Measurements from ENCODE around the gene HOOK2. TPM values are rescaled to one million over a fixed set of nuclear protein-coding genes. Genes with fewer than 3 reads are reported as not detected.
A peak's percentile ranks its signal among the peaks of the same experiment; 100 is the strongest.

The HOOK2 gene
- total RNA-seq, 1 experiment from 2014 or later = 70.0 TPM

DNA sequence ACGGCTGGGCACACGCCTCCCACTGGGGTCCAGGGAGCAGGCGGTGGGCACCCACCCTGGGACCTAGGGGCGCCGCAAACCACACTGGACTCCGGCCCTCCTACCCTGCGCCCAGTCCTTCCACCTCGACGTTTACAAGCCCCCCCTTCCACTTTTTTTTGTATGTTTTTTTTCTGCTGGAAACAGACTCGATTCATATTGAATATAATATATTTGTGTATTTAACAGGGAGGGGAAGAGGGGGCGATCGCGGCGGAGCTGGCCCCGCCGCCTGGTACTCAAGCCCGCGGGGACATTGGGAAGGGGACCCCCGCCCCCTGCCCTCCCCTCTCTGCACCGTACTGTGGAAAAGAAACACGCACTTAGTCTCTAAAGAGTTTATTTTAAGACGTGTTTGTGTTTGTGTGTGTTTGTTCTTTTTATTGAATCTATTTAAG is 17.5 kb upstream of the HOOK2 start:
- no peak for TF ChIP-seq NFATC4 (CRISPR knock-in tag; IDR thresholded peaks at IDR 0.05)
- no peak for TF ChIP-seq SMAD3 (CRISPR knock-in tag; IDR thresholded peaks at IDR 0.05; ENCODE audit: borderline replicate concordance)
- TF ChIP-seq, protein P1, sequence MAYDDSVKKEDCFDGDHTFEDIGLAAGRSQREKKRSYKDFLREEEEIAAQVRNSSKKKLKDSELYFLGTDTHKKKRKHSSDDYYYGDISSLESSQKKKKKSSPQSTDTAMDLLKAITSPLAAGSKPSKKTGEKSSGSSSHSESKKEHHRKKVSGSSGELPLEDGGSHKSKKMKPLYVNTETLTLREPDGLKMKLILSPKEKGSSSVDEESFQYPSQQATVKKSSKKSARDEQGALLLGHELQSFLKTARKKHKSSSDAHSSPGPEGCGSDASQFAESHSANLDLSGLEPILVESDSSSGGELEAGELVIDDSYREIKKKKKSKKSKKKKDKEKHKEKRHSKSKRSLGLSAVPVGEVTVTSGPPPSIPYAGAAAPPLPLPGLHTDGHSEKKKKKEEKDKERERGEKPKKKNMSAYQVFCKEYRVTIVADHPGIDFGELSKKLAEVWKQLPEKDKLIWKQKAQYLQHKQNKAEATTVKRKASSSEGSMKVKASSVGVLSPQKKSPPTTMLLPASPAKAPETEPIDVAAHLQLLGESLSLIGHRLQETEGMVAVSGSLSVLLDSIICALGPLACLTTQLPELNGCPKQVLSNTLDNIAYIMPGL (CRISPR knock-in tag; IDR thresholded peaks at IDR 0.05) = 0 out of 2 replicates have a peak, but pooled peaks have one; percentile 5
- no peak for TF ChIP-seq ZNF232 (CRISPR knock-in tag; IDR thresholded peaks at IDR 0.05)
- Mint-ChIP-seq H3K27me3 (ENCODE audit: low read depth) (peaks cover 32% of the 10 kb centered on the region), H3K36me3 (peaks cover 5% of the 10 kb centered on the region), H3K4me1 (peaks cover 39% of the 10 kb centered on the region), H3K4me3 (peak overlapping the region; percentile 84), H3K9me3 (no peaks in the 10 kb centered on the region), H3K27ac (no peak overlapping the region)
- ATAC-seq (no peak), DNase-seq (ENCODE audit: low spot score) (no peak)
- ChIA-PET CTCF (interaction anchor here (0.6 to 14.0 kb wide), 17 partner anchors 8 to 173 kb away, joined by 3 to 341 read pairs (median 5); partner anchors contain the start of genes HOOK2, PRDX2, RNASEH2A and THSD8), POLR2A (interaction anchor here (0.6 to 3.1 kb wide), 15 partner anchors 9 to 112 kb away, joined by 3 to 29 read pairs (median 4); partner anchors contain the start of genes HOOK2, PRDX2, RNASEH2A and THSD8)

DNA sequence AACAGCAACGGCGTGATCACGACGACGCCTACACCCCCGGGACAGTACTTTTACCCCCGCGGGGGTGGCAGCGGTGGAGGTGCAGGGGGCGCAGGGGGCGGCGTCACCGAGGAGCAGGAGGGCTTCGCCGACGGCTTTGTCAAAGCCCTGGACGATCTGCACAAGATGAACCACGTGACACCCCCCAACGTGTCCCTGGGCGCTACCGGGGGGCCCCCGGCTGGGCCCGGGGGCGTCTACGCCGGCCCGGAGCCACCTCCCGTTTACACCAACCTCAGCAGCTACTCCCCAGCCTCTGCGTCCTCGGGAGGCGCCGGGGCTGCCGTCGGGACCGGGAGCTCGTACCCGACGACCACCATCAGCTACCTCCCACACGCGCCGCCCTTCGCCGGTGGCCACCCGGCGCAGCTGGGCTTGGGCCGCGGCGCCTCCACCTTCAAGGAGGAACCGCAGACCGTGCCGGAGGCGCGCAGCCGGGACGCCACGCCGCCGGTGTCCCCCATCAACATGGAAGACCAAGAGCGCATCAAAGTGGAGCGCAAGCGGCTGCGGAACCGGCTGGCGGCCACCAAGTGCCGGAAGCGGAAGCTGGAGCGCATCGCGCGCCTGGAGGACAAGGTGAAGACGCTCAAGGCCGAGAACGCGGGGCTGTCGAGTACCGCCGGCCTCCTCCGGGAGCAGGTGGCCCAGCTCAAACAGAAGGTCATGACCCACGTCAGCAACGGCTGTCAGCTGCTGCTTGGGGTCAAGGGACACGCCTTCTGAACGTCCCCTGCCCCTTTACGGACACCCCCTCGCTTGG is 16.9 kb upstream of the HOOK2 start:
- CTCF ChIA-PET = interaction anchor here (0.6 to 14.0 kb wide), 19 partner anchors 9 to 1328 kb away, joined by 3 to 341 read pairs (median 4); partner anchors contain the start of genes HOOK2, PRDX2 and THSD8
- no peaks in the 10 kb centered on the region for H3K9me3 Mint-ChIP-seq
- ATAC-seq = no peak
- H3K4me3 Mint-ChIP-seq = peak overlapping the region; percentile 84
- H3K36me3 Mint-ChIP-seq = peaks cover 4% of the 10 kb centered on the region; the same call in 1 of the 2 replicates
- H3K27me3 Mint-ChIP-seq (ENCODE audit: low read depth) = peaks cover 32% of the 10 kb centered on the region
- H3K27ac Mint-ChIP-seq = no peak overlapping the region
- peaks cover 39% of the 10 kb centered on the region for H3K4me1 Mint-ChIP-seq
- peak; percentile 80 for DNase-seq (ENCODE audit: low spot score)
- POLR2A ChIA-PET = interaction anchor here (0.6 to 3.1 kb wide), 16 partner anchors 9 to 173 kb away, joined by 3 to 29 read pairs (median 3); partner anchors contain the start of genes DNASE2, HOOK2, PRDX2 and RNASEH2A
- TF ChIP-seq MXD4 (CRISPR knock-in tag; IDR thresholded peaks at IDR 0.05; ENCODE audit: borderline replicate concordance) (no peak), ZNF138 (CRISPR knock-in tag; conservative IDR thresholded peaks at IDR 0.05) (no peak), ZBTB21 (CRISPR knock-in tag; IDR thresholded peaks at IDR 0.05; ENCODE audit: borderline replicate concordance) (no peak), FOXK1 (CRISPR knock-in tag; IDR thresholded peaks at IDR 0.05) (no peak; the same call in 1 of the 2 replicates), CREB1 (CRISPR knock-in tag; IDR thresholded peaks at IDR 0.05) (peak; percentile 74; the same call in 1 of the 2 replicates), SP1 (CRISPR knock-in tag; conservative IDR thresholded peaks at IDR 0.05) (no peak), ESRRA (CRISPR knock-in tag; IDR thresholded peaks at IDR 0.05; ENCODE audit: borderline replicate concordance) (peak; percentile 86), GABPB1 (CRISPR knock-in tag; IDR thresholded peaks at IDR 0.05) (0 out of 2 replicates have a peak, but pooled peaks have one; percentile 28), JUN (CRISPR knock-in tag; IDR thresholded peaks at IDR 0.05) (0 out of 2 replicates have a peak, but pooled peaks have one; percentile 23), ZNF232 (CRISPR knock-in tag; IDR thresholded peaks at IDR 0.05) (0 out of 2 replicates have a peak, but pooled peaks have one; percentile 35), NR2C2 (CRISPR knock-in tag; IDR thresholded peaks at IDR 0.05) (no peak), ZNF671 (CRISPR knock-in tag; IDR thresholded peaks at IDR 0.05) (no peak), SMAD3 (CRISPR knock-in tag; IDR thresholded peaks at IDR 0.05; ENCODE audit: borderline replicate concordance) (peak; percentile 67; the same call in 1 of the 2 replicates), NR3C1 (CRISPR knock-in tag; conservative IDR thresholded peaks at IDR 0.05; ENCODE audit: low read depth) (no peak)
- TF ChIP-seq, protein P2, sequence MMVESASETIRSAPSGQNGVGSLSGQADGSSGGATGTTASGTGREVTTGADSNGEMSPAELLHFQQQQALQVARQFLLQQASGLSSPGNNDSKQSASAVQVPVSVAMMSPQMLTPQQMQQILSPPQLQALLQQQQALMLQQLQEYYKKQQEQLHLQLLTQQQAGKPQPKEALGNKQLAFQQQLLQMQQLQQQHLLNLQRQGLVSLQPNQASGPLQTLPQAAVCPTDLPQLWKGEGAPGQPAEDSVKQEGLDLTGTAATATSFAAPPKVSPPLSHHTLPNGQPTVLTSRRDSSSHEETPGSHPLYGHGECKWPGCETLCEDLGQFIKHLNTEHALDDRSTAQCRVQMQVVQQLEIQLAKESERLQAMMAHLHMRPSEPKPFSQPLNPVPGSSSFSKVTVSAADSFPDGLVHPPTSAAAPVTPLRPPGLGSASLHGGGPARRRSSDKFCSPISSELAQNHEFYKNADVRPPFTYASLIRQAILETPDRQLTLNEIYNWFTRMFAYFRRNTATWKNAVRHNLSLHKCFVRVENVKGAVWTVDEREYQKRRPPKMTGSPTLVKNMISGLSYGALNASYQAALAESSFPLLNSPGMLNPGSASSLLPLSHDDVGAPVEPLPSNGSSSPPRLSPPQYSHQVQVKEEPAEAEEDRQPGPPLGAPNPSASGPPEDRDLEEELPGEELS (CRISPR knock-in tag; IDR thresholded peaks at IDR 0.05) = 0 out of 2 replicates have a peak, but pooled peaks have one; percentile 66
- TF ChIP-seq, protein P3, sequence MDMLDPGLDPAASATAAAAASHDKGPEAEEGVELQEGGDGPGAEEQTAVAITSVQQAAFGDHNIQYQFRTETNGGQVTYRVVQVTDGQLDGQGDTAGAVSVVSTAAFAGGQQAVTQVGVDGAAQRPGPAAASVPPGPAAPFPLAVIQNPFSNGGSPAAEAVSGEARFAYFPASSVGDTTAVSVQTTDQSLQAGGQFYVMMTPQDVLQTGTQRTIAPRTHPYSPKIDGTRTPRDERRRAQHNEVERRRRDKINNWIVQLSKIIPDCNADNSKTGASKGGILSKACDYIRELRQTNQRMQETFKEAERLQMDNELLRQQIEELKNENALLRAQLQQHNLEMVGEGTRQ (CRISPR knock-in tag; IDR thresholded peaks at IDR 0.05) = peak; percentile 79
- TF ChIP-seq, protein P4, sequence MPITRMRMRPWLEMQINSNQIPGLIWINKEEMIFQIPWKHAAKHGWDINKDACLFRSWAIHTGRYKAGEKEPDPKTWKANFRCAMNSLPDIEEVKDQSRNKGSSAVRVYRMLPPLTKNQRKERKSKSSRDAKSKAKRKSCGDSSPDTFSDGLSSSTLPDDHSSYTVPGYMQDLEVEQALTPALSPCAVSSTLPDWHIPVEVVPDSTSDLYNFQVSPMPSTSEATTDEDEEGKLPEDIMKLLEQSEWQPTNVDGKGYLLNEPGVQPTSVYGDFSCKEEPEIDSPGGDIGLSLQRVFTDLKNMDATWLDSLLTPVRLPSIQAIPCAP (CRISPR knock-in tag; IDR thresholded peaks at IDR 0.05) = no peak
- TF ChIP-seq, protein P5, sequence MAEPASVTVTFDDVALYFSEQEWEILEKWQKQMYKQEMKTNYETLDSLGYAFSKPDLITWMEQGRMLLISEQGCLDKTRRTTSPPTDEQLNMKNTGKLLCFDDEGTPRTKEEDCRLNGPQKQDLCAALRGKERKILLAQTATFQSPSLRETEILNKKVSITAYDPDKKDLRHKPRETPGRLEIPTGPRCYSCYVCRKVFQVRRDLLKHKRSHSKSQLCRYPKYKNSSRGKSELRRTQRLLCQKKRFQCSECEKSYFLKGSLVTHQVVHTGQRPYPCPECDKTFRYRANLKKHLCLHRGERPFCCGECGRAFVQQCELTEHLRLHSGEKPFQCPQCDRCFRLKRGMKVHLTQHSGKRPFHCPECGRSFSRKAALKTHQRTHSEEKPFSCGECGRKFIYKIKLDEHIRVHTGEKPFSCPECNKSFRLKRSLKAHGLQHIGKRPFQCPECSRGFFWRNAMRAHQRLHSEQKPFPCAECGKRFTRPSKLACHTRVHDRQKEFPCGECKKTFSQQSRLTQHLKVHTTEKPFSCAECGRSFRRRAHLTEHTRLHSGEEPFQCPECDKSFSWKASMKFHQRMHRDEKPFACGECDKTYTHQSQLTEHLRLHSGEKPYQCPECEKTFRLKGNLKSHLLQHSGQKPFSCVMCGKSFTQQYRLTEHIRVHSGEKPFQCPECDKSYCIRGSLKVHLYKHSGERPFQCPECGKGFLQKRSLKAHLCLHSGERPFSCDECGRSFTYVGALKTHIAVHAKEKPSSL (CRISPR knock-in tag; conservative IDR thresholded peaks at IDR 0.05) = no peak
- TF ChIP-seq, protein P6, sequence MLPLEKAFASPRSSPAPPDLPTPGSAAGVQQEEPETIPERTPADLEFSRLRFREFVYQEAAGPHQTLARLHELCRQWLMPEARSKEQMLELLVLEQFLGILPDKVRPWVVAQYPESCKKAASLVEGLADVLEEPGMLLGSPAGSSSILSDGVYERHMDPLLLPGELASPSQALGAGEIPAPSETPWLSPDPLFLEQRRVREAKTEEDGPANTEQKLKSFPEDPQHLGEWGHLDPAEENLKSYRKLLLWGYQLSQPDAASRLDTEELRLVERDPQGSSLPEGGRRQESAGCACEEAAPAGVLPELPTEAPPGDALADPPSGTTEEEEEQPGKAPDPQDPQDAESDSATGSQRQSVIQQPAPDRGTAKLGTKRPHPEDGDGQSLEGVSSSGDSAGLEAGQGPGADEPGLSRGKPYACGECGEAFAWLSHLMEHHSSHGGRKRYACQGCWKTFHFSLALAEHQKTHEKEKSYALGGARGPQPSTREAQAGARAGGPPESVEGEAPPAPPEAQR (CRISPR knock-in tag; IDR thresholded peaks at IDR 0.05) = no peak
- TF ChIP-seq, protein P7, sequence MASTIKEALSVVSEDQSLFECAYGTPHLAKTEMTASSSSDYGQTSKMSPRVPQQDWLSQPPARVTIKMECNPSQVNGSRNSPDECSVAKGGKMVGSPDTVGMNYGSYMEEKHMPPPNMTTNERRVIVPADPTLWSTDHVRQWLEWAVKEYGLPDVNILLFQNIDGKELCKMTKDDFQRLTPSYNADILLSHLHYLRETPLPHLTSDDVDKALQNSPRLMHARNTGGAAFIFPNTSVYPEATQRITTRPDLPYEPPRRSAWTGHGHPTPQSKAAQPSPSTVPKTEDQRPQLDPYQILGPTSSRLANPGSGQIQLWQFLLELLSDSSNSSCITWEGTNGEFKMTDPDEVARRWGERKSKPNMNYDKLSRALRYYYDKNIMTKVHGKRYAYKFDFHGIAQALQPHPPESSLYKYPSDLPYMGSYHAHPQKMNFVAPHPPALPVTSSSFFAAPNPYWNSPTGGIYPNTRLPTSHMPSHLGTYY (CRISPR knock-in tag; IDR thresholded peaks at IDR 0.05) = no peak
